K562 (cell line): ENCODE data around the gene ADCYAP1R1. TPM values are rescaled to one million over a fixed set of nuclear protein-coding genes. Genes with fewer than 3 reads are reported as not detected.

Source experiments
- ATAC-seq: fragments of 200-7000 bp; cut with Tn5 transposase; 3 replicates; pipeline ENCODE4 v1.9.1; 2020; ENCODE audit warnings: moderate library complexity
- BruUV-seq: library from RNA; stranded (reverse); fragments of 400-500 nt; replicated peaks from 2 replicates; lab custom pipeline; 2021; lab: Mats Ljungman, UMichigan
- CTCF ChIA-PET: fragments of 300-600 bp; formaldehyde crosslinking; extraction: SDS; loops from one replicate; lab custom pipeline; 2021; ENCODE audit warnings: low intra/inter-chr PET ratio; lab: Yijun Ruan, JAX
- POLR2A ChIA-PET: fragments of 300-600, 350-650 bp; sonication (Branson Sonifier 250); formaldehyde crosslinking; extraction: SDS; loops from one replicate; lab custom pipeline; 2021; ENCODE audit warnings: antibody characterized with exemption, inconsistent platforms; lab: Yijun Ruan, JAX
- DNase-seq, 4 experiments: peaks; one replicate each; pipeline versions ENCODE4 v3.0.0 to v3.0.0-alpha.2; 2011 to 2018; ENCODE audit warnings: low spot score in 3 of 4, mixed read lengths in 3 of 4; ENCODE audit errors: extremely low read depth in 1 of 4
- FAIRE-seq: peaks from 2 replicates; lab custom pipeline; 2011; peaks lifted over from hg19 to GRCh38; lab: Jason Lieb, UNC
- H2AFZ ChIP-seq: 2 replicates; pipeline ENCODE4 v1.6.0; 2011; ENCODE audit warnings: low read depth, low read length, control low read depth, inconsistent platforms
- H3K27ac ChIP-seq: fragments of 200-600 bp; 3 replicates; pipeline ENCODE4 v1.8.0; 2011; ENCODE audit warnings: low read depth, mild to moderate bottlenecking, control low read depth, inconsistent platforms, low read length, moderate library complexity, mixed read lengths; ENCODE audit errors: extremely low read depth
- H3K27me3 ChIP-seq, 2 experiments: fragments of 300-600 bp in 1 of 2; 2 replicates in 1 of 2; 3 replicates in 1 of 2; pipeline versions ENCODE4 v1.6.0 to v1.8.0; 2011; ENCODE audit warnings: inconsistent platforms in 2 of 2, low read length in 2 of 2, mild to moderate bottlenecking in 1 of 2, mixed read lengths in 1 of 2, moderate library complexity in 1 of 2; ENCODE audit not compliant: control insufficient read depth in 2 of 2, insufficient read depth in 2 of 2
- H3K36me3 ChIP-seq: fragments of 300-600 bp; 3 replicates; pipeline ENCODE4 v1.8.0; 2011; ENCODE audit warnings: mild to moderate bottlenecking, low read length, inconsistent platforms; ENCODE audit not compliant: control insufficient read depth, insufficient read depth
- H3K4me1 ChIP-seq, 2 experiments: fragments of 200-600 bp in 1 of 2; replicated peaks in 1 of 2; 2 replicates in 1 of 2; 3 replicates in 1 of 2; pipeline versions ENCODE4 v1.5.1 to v1.8.0; 2011; ENCODE audit warnings: inconsistent platforms in 2 of 2, low read length in 2 of 2, mild to moderate bottlenecking in 1 of 2, mixed read lengths in 1 of 2, moderate library complexity in 1 of 2; ENCODE audit not compliant: control insufficient read depth in 2 of 2, insufficient read depth in 2 of 2
- H3K4me2 ChIP-seq: 2 replicates; pipeline ENCODE4 v1.6.1; 2011; ENCODE audit warnings: low read length, control low read depth, inconsistent platforms, mixed read lengths; ENCODE audit not compliant: insufficient read depth
- H3K4me3 ChIP-seq: fragments of 200-600 bp; sonication (generic), shearing (Covaris generic); 2 replicates; pipeline ENCODE4 v1.5.1; 2016; ENCODE audit warnings: control low read depth, inconsistent platforms
- H3K79me2 ChIP-seq: fragments of 200-600 bp; 3 replicates; pipeline ENCODE4 v1.8.0; 2011; ENCODE audit warnings: low read length, inconsistent platforms; ENCODE audit not compliant: control insufficient read depth, insufficient read depth
- H3K9ac ChIP-seq, 2 experiments: 2 replicates each; pipeline versions ENCODE4 v1.6.0 to v1.6.1; 2011; ENCODE audit warnings: low read depth in 2 of 2, low read length in 2 of 2, control low read depth in 1 of 2, inconsistent platforms in 1 of 2, mild to moderate bottlenecking in 1 of 2, mixed read lengths in 1 of 2; ENCODE audit not compliant: insufficient read depth in 1 of 2
- H3K9me1 ChIP-seq: one replicate; pipeline ENCODE4 v1.6.0; 2011; ENCODE audit warnings: inconsistent platforms, mild to moderate bottlenecking, low read length, moderate library complexity; ENCODE audit not compliant: control insufficient read depth, insufficient read depth
- H3K9me3 ChIP-seq: replicated peaks from 2 replicates; pipeline ENCODE4 v1.5.1; 2011; ENCODE audit warnings: low read depth, low read length, inconsistent platforms; ENCODE audit not compliant: control insufficient read depth, insufficient read depth
- H4K20me1 ChIP-seq: replicated peaks from 2 replicates; pipeline ENCODE4 v1.6.1; 2011; ENCODE audit warnings: low read length, inconsistent platforms, mixed read lengths; ENCODE audit not compliant: control insufficient read depth, insufficient read depth
- CBFA2T3 ChIP-seq: fragments of 450-650 bp; IDR thresholded peaks from 2 replicates; pipeline ENCODE4 v1.6.1; 2017
- CBX3 ChIP-seq, 2 experiments: IDR thresholded peaks; 1 replicate in 1 of 2; 2 replicates in 1 of 2; pipeline ENCODE4 v1.6.1; 2012; ENCODE audit warnings: inconsistent platforms in 2 of 2, low read length in 2 of 2, borderline replicate concordance in 1 of 2, control low read depth in 1 of 2
- MXI1 ChIP-seq: IDR thresholded peaks from 2 replicates; pipeline ENCODE4 v1.6.1; 2011; ENCODE audit warnings: low read depth, mild to moderate bottlenecking, improper control_type of control experiment, low read length
- PATZ1 ChIP-seq: fragments of 250-450 bp; sonication (Bioruptor Pico); IDR thresholded peaks from 2 replicates; pipeline ENCODE4 v1.5.0; 2020; ENCODE audit warnings: mild to moderate bottlenecking, borderline replicate concordance
- ZKSCAN3 ChIP-seq: fragments of 250-450 bp; sonication (Bioruptor Pico); IDR thresholded peaks from 2 replicates; pipeline ENCODE4 v1.4.0; 2020
- ZNF197 ChIP-seq: fragments of 200-800 bp; sonication (Bioruptor generic); IDR thresholded peaks from 2 replicates; pipeline ENCODE4 v1.6.1; 2016; ENCODE audit warnings: low read depth, missing genetic modification characterization, missing compliant biosample characterization
- WGBS: fragments of 100-300 bp; shearing (Covaris generic); methylation state at CpG from one replicate; pipeline ENCODE4 v1.1.6; 2016; ENCODE audit warnings: low coverage, mixed read lengths; ENCODE audit not compliant: insufficient coverage; ENCODE audit errors: missing lambda C conversion rate; 5-methylcytosine and 5-hydroxymethylcytosine counted together
- in situ Hi-C: fragments of 300-500 bp; cut with MboI; formaldehyde crosslinking; loops from 4 replicates; pipeline ENCODE4 v1.15.0; 2018; ENCODE audit warnings: inconsistent platforms, mixed read lengths
- intact Hi-C: fragments of 100-400 bp; cut with micrococcal nuclease; formaldehyde crosslinking; loops from 2 replicates; pipeline ENCODE4 v1.14.2; 2022
- polyA plus RNA-seq, 8 experiments: library from polyadenylated mRNA; depleted of rRNA in 4 of 8; stranded (reverse) in 5 of 8; unstranded in 3 of 8; fragments of >200 nt; fragmentation: Nextera tagmentation in 2 of 8; fragmentation: Illumina TruSeq in 1 of 8; extraction: Ambion mirVana in 2 of 8; extraction: Trizol in 1 of 8; gene quantifications; 2 replicates each; pipeline versions ENCODE4 v1.2.1 to v1.2.3, GENCODE V29; 2011 to 2014; ENCODE audit warnings: inconsistent platforms in 1 of 8, missing spikeins in 1 of 8
- total RNA-seq, 7 experiments: library from RNA; depleted of rRNA in 6 of 7; stranded (reverse); fragments of >200 nt in 6 of 7; fragmentation: Illumina TruSeq in 2 of 7; extraction: Trizol in 2 of 7; gene quantifications; 2 replicates each; pipeline versions ENCODE4 v1.2.1 to v1.2.3, GENCODE V29; 2011 to 2021; ENCODE audit warnings: low replicate concordance in 1 of 7
- TF ChIP-seq, protein P1 (sequence below), 2 experiments: fragments of 450-650 bp; formaldehyde crosslinking in 1 of 2; IDR thresholded peaks; 2 replicates each; pipeline versions ENCODE4 v1.4.0 to v1.6.1; 2014 to 2020; ENCODE audit warnings: mild to moderate bottlenecking in 2 of 2, borderline replicate concordance in 1 of 2, low read depth in 1 of 2

ADCYAP1R1 gene
- total and polyA plus RNA-seq, 9 of the 15 experiments (the other 6 are each of a cell fraction or from before 2014, with no cell fraction given), result 0.03 to 0.07 TPM; not detected in 7

DNA sequence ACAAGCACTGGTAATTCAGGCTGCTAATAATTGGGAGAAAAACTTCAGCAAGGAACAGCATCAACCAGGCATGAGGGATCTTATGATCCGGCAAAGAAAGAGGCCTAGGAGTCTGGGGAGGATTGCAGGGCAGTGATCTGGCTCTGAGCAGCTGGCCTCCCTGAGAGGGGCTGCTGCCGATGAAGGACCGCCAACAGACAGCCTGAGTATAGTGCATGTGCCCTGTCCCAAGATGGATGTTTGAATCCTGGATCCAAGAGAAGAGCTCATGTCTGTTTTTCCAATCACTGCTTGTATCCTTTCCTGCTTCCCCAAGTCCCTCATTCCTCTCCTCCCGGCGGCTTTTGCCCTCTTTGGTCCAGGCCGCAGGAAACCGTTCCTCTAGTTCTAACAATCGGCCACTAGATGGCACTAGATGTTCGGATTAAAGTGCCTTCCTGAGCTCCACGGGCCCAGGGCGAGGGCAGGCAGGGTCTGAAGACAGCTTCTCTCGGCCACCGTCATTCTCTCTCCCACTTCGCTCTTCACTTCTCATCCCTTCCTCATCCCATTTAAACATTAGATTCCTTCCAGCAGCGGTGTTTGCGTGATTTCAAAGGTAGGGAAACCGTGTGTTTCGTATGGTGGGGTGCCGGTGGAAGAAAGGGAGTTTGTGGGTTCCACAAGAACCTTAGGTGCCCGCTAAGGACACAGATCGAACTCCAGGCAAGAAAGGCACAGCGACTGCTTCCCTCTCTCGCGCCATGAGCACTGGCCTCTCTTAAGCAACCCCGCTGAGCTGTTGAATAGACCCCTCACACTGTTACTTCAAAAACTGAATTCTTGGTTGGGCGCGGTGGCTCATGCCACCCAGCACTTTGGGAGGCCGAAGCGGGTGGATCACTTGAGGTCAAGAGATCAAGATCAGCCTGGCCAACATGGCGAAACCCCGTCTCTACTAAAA is 82.4 kb downstream of the ADCYAP1R1 start:
- Histone ChIP-seq H3K9ac (no peak overlapping the region), H4K20me1 (no peaks in the 10 kb centered on the region), H3K9me3 (no peaks in the 10 kb centered on the region), H3K79me2 (no peaks in the 10 kb centered on the region), H3K9me1 (no peaks in the 10 kb centered on the region), H3K36me3 (no peaks in the 10 kb centered on the region), H3K4me2 (no peak overlapping the region), H2AFZ (0 out of 2 replicates have a peak overlapping the region, but pooled peaks have one; percentile 34), H3K27me3 (peaks cover 0 to 4% of the 10 kb centered on the region in 2 experiments; a peak in 3 of 5 replicates), H3K4me3 (no peak overlapping the region), H3K27ac (no peak overlapping the region), H3K4me1 (no peaks in the 10 kb centered on the region)
- in situ Hi-C loops, result loop anchor here (25.0 kb wide), 1 partner anchor 353 kb away; no protein-coding TSS in a partner anchor
- ChIA-PET POLR2A (interaction anchor here (0.5 to 1.8 kb wide), 5 partner anchors 8 to 601 kb away, joined by 3 to 8 read pairs (median 3); no protein-coding TSS in a partner anchor), CTCF (interaction anchor here (0.6 to 1.7 kb wide), 8 partner anchors 309 to 602 kb away, joined by 3 to 10 read pairs (median 4); no protein-coding TSS in a partner anchor)
- no TSS peak for BruUV-seq
- 14% methylated on average over 31 of the region's 31 CpGs for WGBS
- intact Hi-C loops, result loop anchor here (1.0 to 10.0 kb wide), 5 partner anchors 58 to 602 kb away; no protein-coding TSS in a partner anchor
- peak; percentile 99 for ATAC-seq
- peak; percentile 69 to 82 (median 74) for DNase-seq
- peak; percentile 89 for FAIRE-seq
- TF ChIP-seq CBX3 (IDR thresholded peaks at IDR 0.05; ENCODE audit: borderline replicate concordance in 1 of 2, low read length in 2 of 2), result no peak
- TF ChIP-seq CBFA2T3, result no peak
- TF ChIP-seq, protein P1, sequence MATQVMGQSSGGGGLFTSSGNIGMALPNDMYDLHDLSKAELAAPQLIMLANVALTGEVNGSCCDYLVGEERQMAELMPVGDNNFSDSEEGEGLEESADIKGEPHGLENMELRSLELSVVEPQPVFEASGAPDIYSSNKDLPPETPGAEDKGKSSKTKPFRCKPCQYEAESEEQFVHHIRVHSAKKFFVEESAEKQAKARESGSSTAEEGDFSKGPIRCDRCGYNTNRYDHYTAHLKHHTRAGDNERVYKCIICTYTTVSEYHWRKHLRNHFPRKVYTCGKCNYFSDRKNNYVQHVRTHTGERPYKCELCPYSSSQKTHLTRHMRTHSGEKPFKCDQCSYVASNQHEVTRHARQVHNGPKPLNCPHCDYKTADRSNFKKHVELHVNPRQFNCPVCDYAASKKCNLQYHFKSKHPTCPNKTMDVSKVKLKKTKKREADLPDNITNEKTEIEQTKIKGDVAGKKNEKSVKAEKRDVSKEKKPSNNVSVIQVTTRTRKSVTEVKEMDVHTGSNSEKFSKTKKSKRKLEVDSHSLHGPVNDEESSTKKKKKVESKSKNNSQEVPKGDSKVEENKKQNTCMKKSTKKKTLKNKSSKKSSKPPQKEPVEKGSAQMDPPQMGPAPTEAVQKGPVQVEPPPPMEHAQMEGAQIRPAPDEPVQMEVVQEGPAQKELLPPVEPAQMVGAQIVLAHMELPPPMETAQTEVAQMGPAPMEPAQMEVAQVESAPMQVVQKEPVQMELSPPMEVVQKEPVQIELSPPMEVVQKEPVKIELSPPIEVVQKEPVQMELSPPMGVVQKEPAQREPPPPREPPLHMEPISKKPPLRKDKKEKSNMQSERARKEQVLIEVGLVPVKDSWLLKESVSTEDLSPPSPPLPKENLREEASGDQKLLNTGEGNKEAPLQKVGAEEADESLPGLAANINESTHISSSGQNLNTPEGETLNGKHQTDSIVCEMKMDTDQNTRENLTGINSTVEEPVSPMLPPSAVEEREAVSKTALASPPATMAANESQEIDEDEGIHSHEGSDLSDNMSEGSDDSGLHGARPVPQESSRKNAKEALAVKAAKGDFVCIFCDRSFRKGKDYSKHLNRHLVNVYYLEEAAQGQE (IDR thresholded peaks at IDR 0.05; ENCODE audit: borderline replicate concordance), result peak; percentile 49; the same call in 1 of the 2 replicates
- TF ChIP-seq, protein P1 (CRISPR knock-in tag; IDR thresholded peaks at IDR 0.05; ENCODE audit: low read depth), result no peak
- TF ChIP-seq ZNF197 (CRISPR knock-in tag), result no peak
- TF ChIP-seq PATZ1 (CRISPR knock-in tag), result no peak
- TF ChIP-seq ZKSCAN3 (CRISPR knock-in tag), result no peak
- no peak for TF ChIP-seq MXI1
